GM19351 (cell line): ENCODE measurements around the gene HECTD1.
"Not testable (repeated sequence)": the region's sequence is repeated elsewhere in the genome, so short reads cannot be mapped to it uniquely, and the experiment has no call there.

ENCODE experiments used
- ATAC-seq: cut with Tn5 transposase; IDR thresholded peaks from one replicate; pipeline ENCODE4 v1.9.1; 2021; ENCODE audit warnings: mild to moderate bottlenecking, moderate library complexity; ENCODE audit not compliant: unreplicated experiment

HECTD1 gene

GRCh38 chr14:31196839-31197492, 10.6 kb downstream of the HECTD1 start:
- no peak for ATAC-seq

GRCh38 chr14:31194661-31195060, 12.9 kb downstream of the HECTD1 start:
- ATAC-seq: no peak

- ATAC-seq: no peak
Measured at GRCh38 chr14:31194095-31194494, 13.5 kb downstream of the HECTD1 start.

GRCh38 chr14:31192544-31192943, 15.0 kb downstream of the HECTD1 start:
- not testable (repeated sequence) for ATAC-seq

DNA sequence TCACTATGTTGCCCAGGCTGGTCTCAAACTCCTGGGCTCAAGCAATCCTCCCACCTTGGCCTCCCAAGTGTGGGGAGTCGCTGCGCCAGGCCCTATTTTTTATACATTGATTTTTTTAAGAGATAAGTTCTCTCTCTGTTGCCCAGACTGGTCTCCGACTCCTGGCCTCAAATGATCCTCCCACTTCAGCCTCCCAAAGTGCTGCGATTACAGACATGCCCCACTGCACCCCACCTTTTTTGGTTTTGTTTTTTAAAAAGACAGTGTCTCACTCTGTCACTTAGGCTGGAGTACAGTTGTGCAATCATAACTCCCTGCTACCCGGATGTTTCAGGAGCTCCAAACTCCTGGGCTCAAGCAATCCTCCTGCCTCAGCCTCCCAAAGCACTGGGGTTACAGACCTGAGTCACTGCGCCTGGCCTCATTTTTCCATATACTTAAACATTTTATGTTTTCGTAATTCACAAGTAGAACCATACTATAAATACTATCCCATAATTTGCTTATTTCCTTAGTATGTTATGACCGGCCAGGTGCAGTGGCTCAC, 16.8 kb downstream of the HECTD1 start:
- no peak for ATAC-seq

DNA sequence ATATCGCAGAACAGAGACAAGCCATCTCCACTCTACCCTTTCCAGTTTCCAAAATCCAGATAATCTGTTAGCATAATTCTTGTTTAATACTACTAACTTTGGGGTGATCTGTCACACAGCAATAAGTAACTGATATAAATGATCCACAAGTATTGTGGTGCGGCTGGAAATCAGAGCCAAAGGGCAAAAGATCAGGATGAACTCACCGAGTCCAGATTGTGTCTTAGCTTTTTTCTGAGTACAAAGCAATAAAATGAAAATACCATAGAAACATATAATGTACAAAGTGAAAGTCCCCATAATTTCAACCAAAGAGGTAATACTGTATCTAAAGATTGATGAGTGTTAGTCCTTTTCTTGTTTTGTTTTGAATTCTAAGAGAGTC, 17.4 kb downstream of the HECTD1 start:
- ATAC-seq: no peak

DNA sequence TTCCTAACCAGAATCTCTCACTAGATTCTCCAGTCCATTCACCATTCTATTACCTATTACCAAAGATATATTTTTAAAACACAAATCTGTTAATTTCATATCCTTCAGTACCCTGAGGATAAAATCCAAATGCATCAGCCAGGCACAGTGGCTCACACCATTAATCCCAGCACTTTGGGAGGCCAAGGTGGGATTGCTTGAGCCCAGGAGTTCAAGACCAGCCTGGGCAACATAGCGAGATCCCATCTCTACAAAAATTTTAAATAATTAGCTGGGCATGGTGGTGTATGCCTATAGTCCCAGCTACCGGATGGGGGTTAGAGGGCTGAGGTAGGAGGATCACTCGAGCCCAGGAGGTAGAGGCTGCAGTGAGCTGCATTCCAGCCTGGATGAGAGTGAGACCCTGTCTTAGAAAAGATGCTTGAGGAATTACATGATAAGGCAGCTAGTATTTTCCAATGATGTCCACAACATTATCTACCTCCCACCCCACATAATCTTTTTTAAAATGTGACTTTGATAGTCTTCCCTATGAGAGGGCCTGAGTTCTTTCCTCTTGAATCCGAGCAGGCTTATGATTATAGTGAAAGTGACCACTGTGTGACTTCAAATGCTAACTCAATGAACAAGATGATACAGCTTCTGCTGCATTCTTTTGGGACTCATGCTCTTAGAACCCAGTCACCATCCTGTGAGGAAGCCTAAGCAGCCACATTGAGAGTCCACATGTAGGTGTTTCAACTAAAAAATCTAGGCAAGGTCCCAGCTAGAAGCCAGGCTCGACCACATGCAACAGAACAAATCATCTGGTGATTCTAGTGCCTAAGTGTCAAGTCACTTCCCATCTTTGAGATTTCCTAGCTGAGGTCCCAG, 18.0 kb downstream of the HECTD1 start:
- no peak for ATAC-seq

GRCh38 chr14:31188744-31189143, 18.8 kb downstream of the HECTD1 start:
- no peak for ATAC-seq

DNA sequence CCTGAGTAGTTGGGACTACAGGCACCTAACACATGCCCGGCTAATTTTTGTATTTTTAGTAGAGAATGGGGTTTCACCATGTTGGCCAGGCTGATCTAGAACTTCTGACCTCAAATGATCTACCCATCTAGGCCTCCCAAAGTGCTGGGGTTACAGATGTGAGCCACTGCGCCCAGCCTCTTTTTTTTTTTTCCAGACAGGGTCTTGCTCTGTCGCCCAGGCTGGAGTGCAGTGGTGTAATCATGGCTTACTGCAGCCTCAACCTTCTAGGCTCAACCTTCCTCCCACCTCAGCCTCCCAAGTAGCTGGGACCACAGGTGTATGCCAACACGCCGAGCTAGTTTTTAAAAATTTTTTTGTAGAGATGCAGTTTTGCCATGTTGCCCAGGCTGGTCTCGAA, 25.6 kb downstream of the HECTD1 start:
- not testable (repeated sequence) for ATAC-seq

GRCh38 chr14:31181271-31181670, 26.3 kb downstream of the HECTD1 start:
- ATAC-seq: no peak

- no peak for ATAC-seq
Measured at GRCh38 chr14:31180299-31181051, 27.1 kb downstream of the HECTD1 start.

- ATAC-seq: no peak
Measured at GRCh38 chr14:31174433-31174832, 33.2 kb downstream of the HECTD1 start.

GRCh38 chr14:31173120-31173837, 34.3 kb downstream of the HECTD1 start:
- ATAC-seq: no peak

DNA sequence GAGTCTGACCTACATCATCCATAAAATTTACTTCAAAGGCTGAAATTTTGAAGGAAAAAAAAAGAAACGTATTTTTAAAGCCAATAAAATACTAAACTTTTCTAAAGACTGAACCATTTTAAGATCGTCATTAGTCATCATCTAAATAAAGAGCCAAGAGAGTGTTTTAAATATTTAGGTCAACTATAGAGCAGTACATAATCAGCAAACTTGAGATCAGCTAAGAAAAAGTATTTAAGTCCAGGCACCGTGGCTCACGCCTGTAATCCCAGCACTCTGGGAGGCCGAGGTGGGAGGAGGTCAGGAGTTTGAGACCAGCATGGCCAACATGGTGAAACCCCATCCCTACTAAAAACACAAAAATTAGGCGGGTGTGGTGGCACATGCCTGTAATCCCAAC, 35.5 kb downstream of the HECTD1 start:
- no peak for ATAC-seq

GRCh38 chr14:31170411-31170810, 37.2 kb downstream of the HECTD1 start:
- no peak for ATAC-seq

DNA sequence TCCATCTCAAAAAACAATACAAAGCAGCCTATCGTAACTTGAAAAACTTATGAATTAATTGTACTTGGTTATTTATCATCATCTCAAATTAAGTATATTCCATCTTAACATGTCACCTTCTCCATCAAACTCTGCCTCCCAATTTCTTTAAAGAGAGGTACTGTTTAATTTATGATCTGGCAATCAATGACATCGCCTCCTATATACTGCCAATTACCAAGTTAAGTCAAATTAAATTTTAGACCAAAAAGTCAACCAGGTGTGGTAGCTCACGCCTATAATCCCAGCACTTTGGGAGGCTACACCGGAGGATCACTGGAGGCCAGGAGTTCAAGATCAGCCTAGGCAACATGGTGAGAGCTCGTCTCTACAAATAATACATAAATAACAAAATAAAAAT, 37.7 kb downstream of the HECTD1 start:
- ATAC-seq: no peak

DNA sequence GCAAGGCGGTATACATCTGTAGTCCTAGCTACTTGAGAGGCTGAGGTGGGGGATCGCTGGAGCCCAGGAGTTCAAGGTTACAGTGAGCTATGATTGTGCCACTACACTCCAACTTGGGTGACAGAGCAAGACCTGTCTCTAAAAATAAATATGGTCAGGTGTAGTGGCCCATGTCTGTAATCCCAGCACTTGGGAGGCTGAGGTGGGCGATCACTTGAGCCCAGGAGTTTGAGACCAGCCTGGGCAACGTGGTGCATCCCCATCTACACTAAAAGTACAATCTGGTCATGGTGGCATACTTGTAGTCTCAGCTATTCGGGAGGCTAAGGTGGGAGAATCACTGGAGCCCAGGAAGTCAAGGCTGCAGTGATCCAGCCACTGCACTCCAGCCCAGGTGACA, 40.6 kb downstream of the HECTD1 start:
- no peak for ATAC-seq

GRCh38 chr14:31166271-31166561, 41.4 kb downstream of the HECTD1 start:
- ATAC-seq: no peak

GRCh38 chr14:31164115-31164514, 43.5 kb downstream of the HECTD1 start:
- no peak for ATAC-seq

GRCh38 chr14:31162910-31163649, 44.5 kb downstream of the HECTD1 start:
- no peak for ATAC-seq
